Vagina (tissue), 2 donors: ENCODE data around the gene NAGS. TPM values are rescaled to one million over a fixed set of nuclear protein-coding genes. Genes with fewer than 3 reads are reported as not detected.

Experiments
- DNase-seq, 2 donors: peaks; one replicate each; pipeline ENCODE4 v3.0.0-alpha.2; 2017; ENCODE audit errors: extremely low spot score in 2 of 2
- H3K27ac ChIP-seq: fragments of 200-600 bp; sonication (generic); one replicate; pipeline ENCODE4 v1.5.1; 2019
- H3K27me3 ChIP-seq: fragments of 200-600 bp; sonication (generic); one replicate; pipeline ENCODE4 v1.5.1; 2019
- H3K36me3 ChIP-seq, 2 donors: fragments of 200-600 bp; sonication (generic); one replicate each; pipeline ENCODE4 v1.5.1; 2017 to 2019
- H3K4me1 ChIP-seq: fragments of 200-600 bp; sonication (generic); one replicate; pipeline ENCODE4 v1.5.1; 2019
- H3K4me3 ChIP-seq, 2 donors: fragments of 200-600 bp; sonication (generic); 1 replicate in 1 of 2; 2 replicates in 1 of 2; pipeline ENCODE4 v1.5.1; 2016 to 2019
- H3K9me3 ChIP-seq: fragments of 200-600 bp; sonication (generic); one replicate; pipeline ENCODE4 v1.5.1; 2019
- CTCF ChIP-seq, 3 experiments: fragments of 450-650 bp in 2 of 3; fragments of 200-600 bp in 1 of 3; sonication (generic) in 1 of 3; IDR thresholded peaks; one replicate each; pipeline ENCODE4 v1.5.1; 2017 to 2019; ENCODE audit warnings: antibody characterized with exemption in 3 of 3, mild to moderate bottlenecking in 2 of 3, moderate library complexity in 2 of 3
- POLR2A ChIP-seq, 2 donors: fragments of 450-650 bp; IDR thresholded peaks; one replicate each; pipeline ENCODE4 v1.6.1; 2017; ENCODE audit warnings: antibody characterized with exemption in 2 of 2, mild to moderate bottlenecking in 2 of 2, moderate library complexity in 2 of 2
- POLR2AphosphoS5 ChIP-seq, 2 donors: sonication (generic); formaldehyde crosslinking; IDR thresholded peaks; one replicate each; pipeline ENCODE4 v1.9.0; 2017; ENCODE audit warnings: antibody characterized with exemption in 2 of 2, mild to moderate bottlenecking in 2 of 2, low read depth in 1 of 2; ENCODE audit not compliant: insufficient read depth in 1 of 2
- intact Hi-C: fragments of 100-400 bp; cut with DNase I; formaldehyde crosslinking; loops from one replicate; pipeline ENCODE4 v1.15.1; 2023
- total RNA-seq: library from RNA; depleted of rRNA; stranded (reverse); fragments of >200 nt; gene quantifications from one replicate; pipeline ENCODE4 v1.2.3, GENCODE V29; 2016

NAGS gene
- total RNA-seq, 1 donor from 2014 or later: 4.9 TPM

GRCh38 chr17:43974382-43975266, 29.8 kb upstream of the NAGS start:
- Histone ChIP-seq H3K27me3 (no peaks in the 10 kb centered on the region), H3K9me3 (no peaks in the 10 kb centered on the region), H3K4me1 (no peaks in the 10 kb centered on the region), H3K36me3 (no peaks in the 10 kb centered on the region), H3K27ac (no peak overlapping the region), H3K4me3 (no peak overlapping the region)
- DNase-seq: no peak
- TF ChIP-seq CTCF (IDR thresholded peaks at IDR 0.05) (no peak), POLR2AphosphoS5 (IDR thresholded peaks at IDR 0.05; ENCODE audit: insufficient read depth in 1 of 2, low read depth in 1 of 2) (no peak), POLR2A (IDR thresholded peaks at IDR 0.05) (no peak)
- intact Hi-C loops: no loop called here

- no peak for TF ChIP-seq POLR2AphosphoS5 (IDR thresholded peaks at IDR 0.05; ENCODE audit: insufficient read depth in 1 of 2, low read depth in 1 of 2)
- TF ChIP-seq POLR2A (IDR thresholded peaks at IDR 0.05): no peak
- no peak for TF ChIP-seq CTCF (IDR thresholded peaks at IDR 0.05)
- DNase-seq: no peak
- no peaks in the 10 kb centered on the region for H3K9me3 ChIP-seq
- H3K36me3 ChIP-seq: no peaks in the 10 kb centered on the region
- H3K27me3 ChIP-seq: no peaks in the 10 kb centered on the region
- H3K27ac ChIP-seq: no peak overlapping the region
- H3K4me1 ChIP-seq: no peaks in the 10 kb centered on the region
- no peak overlapping the region for H3K4me3 ChIP-seq
- intact Hi-C loops: no loop called here
Observed at GRCh38 chr17:43975898-43976297, 28.5 kb upstream of the NAGS start.

- H3K27ac ChIP-seq: no peak overlapping the region
- intact Hi-C loops: no loop called here
- H3K4me3 ChIP-seq: no peak overlapping the region
- TF ChIP-seq POLR2A (IDR thresholded peaks at IDR 0.05) (no peak), CTCF (IDR thresholded peaks at IDR 0.05) (no peak), POLR2AphosphoS5 (IDR thresholded peaks at IDR 0.05; ENCODE audit: insufficient read depth in 1 of 2, low read depth in 1 of 2) (no peak)
- no peaks in the 10 kb centered on the region for H3K27me3 ChIP-seq
- no peaks in the 10 kb centered on the region for H3K4me1 ChIP-seq
- DNase-seq: no peak
- no peaks in the 10 kb centered on the region for H3K9me3 ChIP-seq
- H3K36me3 ChIP-seq: no peaks in the 10 kb centered on the region
Observed at GRCh38 chr17:43976963-43977837, 27.2 kb upstream of the NAGS start.

- H3K27ac ChIP-seq: no peak overlapping the region
- no peaks in the 10 kb centered on the region for H3K4me1 ChIP-seq
- DNase-seq: no peak
- TF ChIP-seq POLR2AphosphoS5 (IDR thresholded peaks at IDR 0.05; ENCODE audit: insufficient read depth in 1 of 2, low read depth in 1 of 2): no peak
- no peak for TF ChIP-seq POLR2A (IDR thresholded peaks at IDR 0.05)
- TF ChIP-seq CTCF (IDR thresholded peaks at IDR 0.05): no peak
- no peaks in the 10 kb centered on the region for H3K9me3 ChIP-seq
- H3K27me3 ChIP-seq: no peaks in the 10 kb centered on the region
- no peaks in the 10 kb centered on the region for H3K36me3 ChIP-seq
- no peak overlapping the region for H3K4me3 ChIP-seq
- intact Hi-C loops: no loop called here
Observed at GRCh38 chr17:43978078-43978477, 26.3 kb upstream of the NAGS start.
